Adrenal gland (tissue), 12 donors: Measurements from ENCODE around the gene EHMT1. TPM values are rescaled to one million over a fixed set of nuclear protein-coding genes. Genes with fewer than 3 reads are reported as not detected.

Experiments used
- DNase-seq, 7 donors: peaks; one replicate each; pipeline ENCODE4 v3.0.0-alpha.2; 2019 to 2020
- H3K27ac ChIP-seq, 5 donors: fragments of 200-600 bp; sonication (generic) in 4 of 5; 1 replicate in 3 of 5; 2 replicates in 2 of 5; pipeline versions ENCODE4 v1.5.1 to v1.8.0; 2016 to 2020; ENCODE audit warnings: mild to moderate bottlenecking in 1 of 5
- H3K27me3 ChIP-seq: fragments of 200-600 bp; 2 replicates; pipeline ENCODE4 v1.8.0; 2021
- H3K36me3 ChIP-seq, 2 donors: fragments of 200-600 bp; replicated peaks in 1 of 2; 1 replicate in 1 of 2; 2 replicates in 1 of 2; pipeline versions ENCODE4 v1.5.1 to v1.8.0; 2018 to 2022
- H3K4me1 ChIP-seq, 2 donors: fragments of 200-600 bp; replicated peaks in 1 of 2; 1 replicate in 1 of 2; 2 replicates in 1 of 2; pipeline versions ENCODE4 v1.5.1 to v1.8.0; 2018 to 2021
- H3K4me3 ChIP-seq, 4 donors: fragments of 200-600 bp; sonication (generic) in 3 of 4; one replicate each; pipeline ENCODE4 v1.5.1; 2016 to 2018
- H3K9me3 ChIP-seq, 3 donors: fragments of 200-600 bp; sonication (generic) in 1 of 3; replicated peaks in 1 of 3; 1 replicate in 2 of 3; 2 replicates in 1 of 3; pipeline versions ENCODE4 v1.5.1 to v1.8.0; 2016 to 2021
- CTCF ChIP-seq, 6 experiments: fragments of 450-650 bp in 4 of 6; fragments of 200-600 bp in 2 of 6; sonication (generic) in 1 of 6; IDR thresholded peaks; 1 replicate in 5 of 6; 2 replicates in 1 of 6; pipeline versions ENCODE4 v1.5.1 to v1.8.0; 2016 to 2021; ENCODE audit warnings: antibody characterized with exemption in 6 of 6, mild to moderate bottlenecking in 2 of 6, moderate library complexity in 1 of 6
- POLR2A ChIP-seq, 2 donors: fragments of 450-650 bp; IDR thresholded peaks; one replicate each; pipeline ENCODE4 v1.6.1; 2017; ENCODE audit warnings: antibody characterized with exemption in 2 of 2, mild to moderate bottlenecking in 2 of 2, moderate library complexity in 1 of 2
- WGBS, 4 donors: extraction: QIAGEN DNeasy Blood & Tissue Kit in 2 of 4; methylation state at CpG; one replicate each; pipeline versions ENCODE4 v1.1.5 to v1.1.7; 2013 to 2017; 5-methylcytosine and 5-hydroxymethylcytosine counted together
- intact Hi-C, 2 donors: fragments of 100-400 bp; cut with DNase I; formaldehyde crosslinking; loops; one replicate each; pipeline versions ENCODE4 v1.14.1 to v1.15.0; 2022 to 2023
- polyA plus RNA-seq, 3 donors: library from polyadenylated mRNA; stranded (reverse); fragments of 200-250 nt in 2 of 3; fragments of 350-450 nt in 1 of 3; fragmentation: Illumina TruSeq in 1 of 3; extraction: RNeasy Lipid Tissue Mini Kit (QIAGEN cat#74804) in 1 of 3; gene quantifications; one replicate each; pipeline ENCODE4 v1.2.3, GENCODE V29; 2013 to 2014
- total RNA-seq, 9 donors: library from RNA; depleted of rRNA in 4 of 9; stranded (reverse); fragments of >200 nt in 4 of 9; fragments of 120-200 nt in 1 of 9; fragmentation: NEBNext Ultra II Directional in 1 of 9; extraction: Animal tissue kit (Norgen Biotek cat#: 25700) in 1 of 9; gene quantifications; one replicate each; pipeline versions ENCODE4 v1.1.0 to v1.2.4, GENCODE V29; 2013 to 2023
- donor health status: healthy with polysubstance abuse.
- donor health status: Bipolar disorder and iron deficiency.
- donor health status: DM: yes; HTN: yes; CAD: no.
- donor health status: DM: no; HTN: no; CAD: no.
- donor health status: DM: no; HTN: no; CAD: no.
- donor health status: DM: yes; HTN: yes; CAD: no.

Gene EHMT1
- total and polyA plus RNA-seq, 12 donors = 42.0 to 171 (median 71.0) TPM

- no peaks in the 10 kb centered on the region for H3K27me3 ChIP-seq
- TF ChIP-seq POLR2A (IDR thresholded peaks at IDR 0.05) (no peak), CTCF (IDR thresholded peaks at IDR 0.05) (no peak)
- no peak overlapping the region for H3K27ac ChIP-seq
- intact Hi-C loops = no loop called here
- DNase-seq = no peak
- WGBS, 4 donors = 89 to 96% (median 94%) methylated on average over 14 to 15 of the region's 15 CpGs
- peaks cover 0 to 33% of the 10 kb centered on the region in 2 donors for H3K36me3 ChIP-seq
- no peak overlapping the region for H3K4me3 ChIP-seq
- peaks cover 0 to 24% of the 10 kb centered on the region in 2 donors for H3K4me1 ChIP-seq
- no peaks in the 10 kb centered on the region for H3K9me3 ChIP-seq
Observed at GRCh38 chr9:137748311-137748710, 129.5 kb downstream of the EHMT1 start.

GRCh38 chr9:137748741-137749140, 129.9 kb downstream of the EHMT1 start:
- Histone ChIP-seq H3K9me3 (no peaks in the 10 kb centered on the region), H3K4me3 (no peak overlapping the region), H3K4me1 (peaks cover 0 to 24% of the 10 kb centered on the region in 2 donors), H3K27ac (no peak overlapping the region), H3K36me3 (peaks cover 0 to 31% of the 10 kb centered on the region in 2 donors), H3K27me3 (no peaks in the 10 kb centered on the region)
- TF ChIP-seq POLR2A (IDR thresholded peaks at IDR 0.05) (no peak), CTCF (IDR thresholded peaks at IDR 0.05) (no peak)
- 85 to 100% (median 96%) methylated on average over 2 to 3 of the region's 3 CpGs for WGBS, 4 donors
- intact Hi-C loops = no loop called here
- DNase-seq = no peak

GRCh38 chr9:137749511-137749910, 130.7 kb downstream of the EHMT1 start:
- 80 to 90% (median 82%) methylated on average over 4 of the region's 4 CpGs for WGBS, 4 donors
- intact Hi-C loops = no loop called here
- peaks cover 0 to 29% of the 10 kb centered on the region in 2 donors for H3K36me3 ChIP-seq
- no peak overlapping the region for H3K27ac ChIP-seq
- no peak for TF ChIP-seq POLR2A (IDR thresholded peaks at IDR 0.05)
- TF ChIP-seq CTCF (IDR thresholded peaks at IDR 0.05) = no peak
- no peaks in the 10 kb centered on the region for H3K27me3 ChIP-seq
- H3K4me3 ChIP-seq = no peak overlapping the region
- peaks cover 0 to 24% of the 10 kb centered on the region in 2 donors for H3K4me1 ChIP-seq
- no peaks in the 10 kb centered on the region for H3K9me3 ChIP-seq
- DNase-seq = no peak

GRCh38 chr9:137750007-137750406, 131.2 kb downstream of the EHMT1 start:
- Histone ChIP-seq H3K36me3 (peaks cover 0 to 29% of the 10 kb centered on the region in 2 donors), H3K27ac (no peak overlapping the region), H3K9me3 (no peaks in the 10 kb centered on the region), H3K27me3 (no peaks in the 10 kb centered on the region), H3K4me3 (no peak overlapping the region), H3K4me1 (peaks cover 0 to 24% of the 10 kb centered on the region in 2 donors)
- intact Hi-C loops = no loop called here
- TF ChIP-seq CTCF (IDR thresholded peaks at IDR 0.05) = no peak
- no peak for TF ChIP-seq POLR2A (IDR thresholded peaks at IDR 0.05)
- no peak for DNase-seq
- 55 to 72% (median 69%) methylated on average over 3 of the region's 3 CpGs for WGBS, 4 donors
